Measurements from ENCODE around the gene MAD1L1.
A peak's percentile ranks its signal among the peaks of the same experiment; 100 is the strongest.

Gene MAD1L1

DNA sequence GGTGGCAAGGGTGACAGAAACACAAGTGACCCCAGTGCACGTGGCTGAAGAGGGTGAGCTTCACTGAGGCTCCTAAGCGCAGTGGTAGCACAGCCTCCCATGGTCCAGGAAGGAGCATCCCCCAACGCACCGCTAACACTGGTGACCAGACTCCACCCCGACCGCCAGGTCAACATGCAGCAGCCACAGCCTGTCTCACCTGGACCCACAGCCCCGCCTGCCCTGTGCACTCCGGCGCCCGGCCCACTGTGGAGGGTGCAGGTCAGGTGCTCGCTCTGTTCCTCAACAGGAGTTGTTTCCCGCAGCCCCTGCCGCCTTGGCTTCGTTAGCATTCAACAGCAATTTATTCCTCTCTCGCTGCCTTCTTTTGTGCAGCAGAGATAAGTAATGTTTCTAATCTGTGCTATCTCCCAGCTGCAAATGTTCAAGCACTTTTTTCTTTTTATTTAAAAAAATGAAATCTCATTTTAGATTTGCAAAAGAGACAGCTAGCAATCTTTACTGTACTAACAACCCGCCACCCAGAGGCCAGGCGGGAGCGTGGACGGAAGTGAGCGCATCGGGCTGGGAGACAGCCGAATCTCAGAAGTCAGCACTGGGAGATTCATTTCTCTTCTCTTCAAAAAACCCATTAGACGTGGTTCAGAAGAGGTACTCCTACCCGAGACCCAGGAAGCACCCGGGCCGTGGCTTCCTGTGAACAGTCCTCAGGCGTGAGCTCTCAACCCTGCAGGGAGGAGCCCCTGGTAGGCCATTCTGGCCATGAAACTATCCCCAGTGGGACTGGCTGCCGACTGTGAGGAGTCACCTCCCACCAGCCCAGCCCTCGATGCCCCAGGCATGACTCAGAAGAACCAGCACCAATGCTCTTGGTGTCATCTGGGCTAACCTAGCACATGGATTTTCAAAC lies 133.4 kb downstream of the MAD1L1 start:
- peak in 1 of 2 donors; percentile 8 for DNase-seq

DNA sequence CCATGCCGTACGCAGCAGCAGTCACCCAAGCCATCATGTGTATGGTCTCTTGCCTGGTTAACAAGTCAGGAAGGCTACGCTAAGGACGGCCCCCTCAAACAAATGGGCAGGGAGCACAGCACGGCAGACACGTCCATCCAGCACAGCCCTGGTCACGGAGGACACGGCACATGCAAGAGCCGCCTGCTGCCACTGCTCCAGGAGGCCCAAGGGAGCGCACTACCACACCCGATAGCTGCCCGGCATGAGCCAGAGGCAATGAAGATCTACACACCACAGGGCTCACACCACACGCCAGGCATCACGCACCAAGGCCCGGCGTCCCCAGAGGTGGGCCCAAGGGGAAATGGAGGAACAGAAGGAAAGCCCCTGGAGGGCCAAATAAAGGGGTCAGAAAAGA lies 134.2 kb downstream of the MAD1L1 start:
- no peak for DNase-seq

DNA sequence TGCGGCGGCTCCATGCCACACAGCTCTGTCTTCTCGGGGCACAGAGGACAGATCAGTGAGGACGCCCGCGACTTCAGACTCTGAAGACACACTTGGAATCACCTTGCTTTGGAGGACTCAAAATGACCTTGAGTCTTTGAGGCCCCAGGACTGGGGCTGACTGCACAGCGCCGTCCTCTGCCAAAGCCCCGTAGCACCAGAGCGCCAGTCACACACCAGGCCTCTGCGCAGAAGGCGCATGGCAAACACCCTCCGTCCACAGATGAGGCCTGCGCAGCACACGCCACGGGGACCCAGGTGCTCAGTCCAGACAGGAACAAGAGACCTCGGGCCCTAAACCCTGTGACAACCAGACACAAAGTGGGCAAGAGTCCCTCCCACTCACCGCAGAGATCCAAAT lies 134.7 kb downstream of the MAD1L1 start:
- DNase-seq: no peak

DNA sequence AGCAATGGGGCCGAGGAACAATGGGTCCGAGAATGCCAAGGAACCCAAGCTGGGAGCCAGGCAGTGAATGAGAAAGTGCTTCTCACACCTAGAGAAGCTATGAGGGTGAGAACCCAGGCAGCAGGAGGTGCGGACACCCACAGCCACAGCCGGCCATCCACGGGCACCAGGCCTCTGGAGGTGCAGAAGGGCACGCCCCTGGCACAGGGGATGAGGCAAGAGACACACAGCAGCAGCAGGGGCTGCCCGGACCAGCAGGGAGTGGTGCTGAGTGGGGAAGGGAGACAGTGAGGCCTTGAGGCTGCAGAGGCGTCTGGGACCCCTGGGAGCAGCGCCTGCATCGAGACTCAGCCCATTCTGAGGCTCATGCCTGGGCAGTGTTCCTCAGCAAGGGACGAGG lies 135.3 kb downstream of the MAD1L1 start:
- no peak for DNase-seq

DNA sequence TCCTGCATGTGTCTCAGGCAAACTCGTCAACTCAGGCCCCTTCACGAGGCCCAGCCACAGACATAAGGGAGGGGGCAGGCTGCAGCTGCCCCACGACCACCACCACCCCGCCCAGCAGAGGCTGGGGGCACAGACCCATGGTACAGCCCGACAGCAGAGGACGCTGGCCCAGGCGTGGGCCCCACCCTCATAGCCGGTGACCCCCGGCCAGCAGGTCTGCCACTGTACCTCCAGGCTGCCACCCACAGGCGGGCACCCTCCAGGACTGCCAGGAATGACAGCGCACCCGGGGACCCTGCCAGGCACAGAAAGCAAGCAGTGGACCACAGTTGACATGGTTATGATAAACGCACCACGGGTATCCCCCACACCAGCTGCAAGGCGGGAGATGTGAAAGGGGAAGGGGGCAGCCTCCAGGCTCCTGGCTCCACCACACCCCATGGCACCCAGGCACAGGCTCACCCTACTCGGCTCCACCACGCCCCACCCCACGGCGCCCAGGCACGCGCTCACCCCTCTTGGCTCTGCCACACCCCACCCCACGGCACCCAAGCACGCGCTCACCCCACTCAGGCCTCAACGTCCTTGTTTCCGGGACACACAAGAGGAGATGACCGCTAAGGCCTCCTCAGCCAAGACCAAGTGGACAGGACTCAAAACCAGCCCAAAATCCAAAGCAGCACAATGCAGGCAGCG lies 135.9 kb downstream of the MAD1L1 start:
- DNase-seq: no peak

DNA sequence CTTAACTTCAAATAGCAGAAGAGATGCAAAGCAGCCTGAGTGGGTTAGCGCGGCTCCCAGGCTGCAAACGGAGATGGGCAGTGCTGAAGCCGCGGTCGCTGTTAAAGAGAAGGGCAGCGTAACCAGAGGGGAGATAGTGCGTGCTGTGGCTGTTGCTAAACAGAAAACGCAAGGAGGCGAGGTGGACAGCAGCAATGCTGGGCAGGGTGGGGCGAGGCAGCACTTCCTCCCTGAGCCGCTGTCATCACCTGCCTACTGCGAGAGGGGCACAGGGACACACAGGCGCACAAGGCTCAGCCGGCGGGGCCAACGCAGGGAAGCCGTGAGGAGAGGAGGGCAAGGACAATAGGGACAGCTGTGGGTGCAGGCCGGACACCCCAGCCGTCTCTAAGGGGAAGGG lies 137.3 kb downstream of the MAD1L1 start:
- DNase-seq: no peak

- DNase-seq: no peak
Measured at GRCh38 chr7:2094454-2095045, 138.2 kb downstream of the MAD1L1 start.

DNA sequence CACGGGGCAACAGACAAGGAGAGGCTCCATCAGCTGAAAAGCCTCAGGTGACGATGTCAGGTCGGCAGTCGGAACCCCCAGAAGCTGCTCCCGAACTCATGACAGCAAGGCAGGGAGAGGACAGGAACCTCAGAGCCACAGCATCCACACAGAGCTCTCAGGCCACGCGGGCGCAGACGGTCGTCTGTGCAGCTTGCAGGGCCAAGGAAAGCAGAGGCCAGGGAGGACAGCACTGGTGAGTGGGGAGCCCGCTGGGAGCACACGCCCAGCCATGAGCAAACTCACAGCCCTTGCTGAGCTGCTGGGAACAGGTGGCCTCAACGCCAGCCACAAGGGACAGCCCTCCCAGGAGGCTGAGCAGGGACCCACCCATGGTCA lies 138.9 kb downstream of the MAD1L1 start:
- no peak for DNase-seq

DNA sequence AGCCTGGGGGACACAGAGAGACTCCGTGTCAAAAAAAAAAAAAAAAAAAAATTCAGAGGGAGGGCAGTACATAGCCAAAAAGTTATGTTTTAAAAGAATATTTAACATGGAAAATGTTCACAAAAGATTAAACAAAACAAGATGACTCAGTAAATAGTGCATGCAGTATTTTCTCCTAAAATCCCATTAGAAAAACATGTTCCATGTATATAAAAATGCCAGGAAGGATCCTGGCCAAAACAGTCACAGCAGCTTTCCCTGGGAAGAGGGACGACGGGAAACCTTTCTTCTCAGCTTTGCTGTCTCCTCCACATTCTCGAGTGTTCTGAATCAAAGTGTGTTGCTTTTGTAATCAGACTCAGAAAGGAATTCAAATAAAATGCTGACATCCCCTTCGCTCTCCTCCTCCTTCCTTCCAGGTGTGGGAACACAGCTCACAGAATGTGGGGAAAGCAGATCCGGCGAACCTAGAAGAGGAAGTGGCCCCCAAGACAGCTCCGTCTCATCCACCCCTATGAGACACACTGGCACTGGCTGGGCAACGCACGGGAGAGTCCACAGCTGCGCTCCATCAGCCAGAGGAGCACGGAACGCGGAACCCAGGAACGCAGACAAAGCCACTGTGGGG lies 139.4 kb downstream of the MAD1L1 start:
- DNase-seq: no peak

DNA sequence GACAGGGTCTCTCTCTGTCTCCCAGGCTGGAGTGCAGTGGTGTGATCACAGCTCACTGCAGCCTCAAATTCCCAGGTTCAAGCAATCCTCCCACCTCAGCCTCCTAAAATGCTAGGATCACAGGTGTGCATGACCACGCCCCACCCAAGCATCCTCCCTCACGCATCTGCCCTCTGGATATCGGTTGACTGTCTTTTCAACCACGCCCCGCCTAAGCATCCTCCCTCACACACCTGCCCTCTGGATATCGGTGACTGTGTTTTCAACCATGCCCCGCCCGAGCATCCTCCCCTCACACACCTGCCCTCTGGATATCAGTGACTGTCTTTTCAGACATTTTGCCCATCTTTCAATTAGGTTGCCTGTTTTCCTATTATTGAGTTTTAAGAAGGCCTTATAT lies 140.5 kb downstream of the MAD1L1 start:
- no peak for DNase-seq

GRCh38 chr7:2090526-2091520 lies 141.9 kb downstream of the MAD1L1 start:
- no peak for DNase-seq

DNA sequence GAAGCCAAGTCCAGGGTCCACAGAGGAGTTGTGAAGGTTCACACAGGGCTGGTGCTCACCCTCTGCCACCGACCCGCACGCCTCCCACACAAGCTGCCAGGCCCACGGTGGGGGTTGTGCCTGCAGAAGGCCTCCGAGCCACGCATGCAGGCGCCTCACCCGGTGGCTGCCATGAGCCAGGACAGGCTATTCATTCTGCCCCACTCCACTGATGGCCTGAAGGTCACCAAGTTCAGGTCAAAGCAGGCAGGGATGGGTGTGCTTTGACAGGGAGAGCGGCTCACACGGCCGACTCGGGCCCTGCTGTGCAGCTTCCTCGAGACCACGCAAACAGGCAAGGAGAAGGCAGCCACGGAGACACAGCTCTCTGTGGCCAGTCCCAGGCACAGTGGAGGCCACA lies 143.9 kb downstream of the MAD1L1 start:
- DNase-seq: no peak

DNA sequence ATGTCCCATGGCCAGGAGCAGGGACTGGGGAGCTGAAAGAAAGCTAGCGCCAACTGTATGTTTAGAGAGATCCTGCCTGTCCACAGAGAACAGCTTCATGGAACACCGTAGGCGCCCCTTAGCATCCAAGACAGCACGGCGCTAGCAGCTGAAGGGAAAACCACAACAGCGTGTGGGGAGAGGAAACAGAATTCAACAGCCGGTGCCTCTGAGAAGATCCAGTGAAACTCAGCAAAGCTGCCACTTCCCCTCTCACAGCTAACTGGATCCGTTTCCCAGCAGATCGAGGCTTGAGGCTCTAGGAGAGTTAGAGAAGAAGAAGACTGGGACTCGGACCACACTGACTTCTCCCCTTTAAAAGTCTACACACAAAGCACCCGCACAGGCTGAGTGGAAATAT lies 145.0 kb downstream of the MAD1L1 start:
- DNase-seq: peak in 1 of 2 donors; percentile 76

DNA sequence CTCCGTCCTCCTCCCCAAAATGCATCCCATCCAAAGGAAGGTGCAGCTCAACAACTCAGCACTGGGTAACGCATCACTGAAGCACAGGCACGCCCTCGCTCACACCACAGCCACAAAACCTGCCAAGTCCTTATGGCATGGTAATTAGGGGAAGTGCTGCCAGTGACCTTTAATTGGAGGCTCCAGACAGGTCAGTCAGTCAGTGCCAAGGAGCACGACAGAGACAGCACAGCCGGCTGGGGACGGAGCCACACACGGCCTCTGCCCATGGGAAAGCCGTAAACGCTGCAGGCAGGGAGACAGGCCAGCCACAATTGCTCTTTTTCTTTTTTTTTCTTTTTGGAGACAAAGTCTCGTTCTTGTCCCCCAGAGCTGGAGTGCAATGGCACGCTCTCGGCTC lies 146.5 kb downstream of the MAD1L1 start:
- DNase-seq: no peak

DNA sequence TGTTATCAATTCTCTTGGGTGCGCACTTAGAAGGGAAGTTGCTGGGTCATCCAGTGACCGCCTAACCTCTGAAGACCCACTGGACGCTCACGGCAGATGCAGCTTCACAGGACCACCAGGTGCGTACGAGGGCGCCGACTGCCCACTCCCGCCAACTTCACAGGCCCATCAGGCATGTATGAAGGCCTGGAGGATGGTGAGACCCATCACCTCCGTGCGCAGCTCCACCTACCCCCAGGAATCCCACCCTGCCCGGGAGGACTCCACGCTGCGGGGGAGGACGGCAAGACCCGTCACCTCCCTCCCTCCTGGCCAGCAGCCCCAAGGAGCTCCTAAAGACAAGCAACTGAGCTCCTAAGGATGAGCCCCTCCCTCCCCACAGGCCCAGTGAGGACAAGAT lies 146.9 kb downstream of the MAD1L1 start:
- DNase-seq: no peak

DNA sequence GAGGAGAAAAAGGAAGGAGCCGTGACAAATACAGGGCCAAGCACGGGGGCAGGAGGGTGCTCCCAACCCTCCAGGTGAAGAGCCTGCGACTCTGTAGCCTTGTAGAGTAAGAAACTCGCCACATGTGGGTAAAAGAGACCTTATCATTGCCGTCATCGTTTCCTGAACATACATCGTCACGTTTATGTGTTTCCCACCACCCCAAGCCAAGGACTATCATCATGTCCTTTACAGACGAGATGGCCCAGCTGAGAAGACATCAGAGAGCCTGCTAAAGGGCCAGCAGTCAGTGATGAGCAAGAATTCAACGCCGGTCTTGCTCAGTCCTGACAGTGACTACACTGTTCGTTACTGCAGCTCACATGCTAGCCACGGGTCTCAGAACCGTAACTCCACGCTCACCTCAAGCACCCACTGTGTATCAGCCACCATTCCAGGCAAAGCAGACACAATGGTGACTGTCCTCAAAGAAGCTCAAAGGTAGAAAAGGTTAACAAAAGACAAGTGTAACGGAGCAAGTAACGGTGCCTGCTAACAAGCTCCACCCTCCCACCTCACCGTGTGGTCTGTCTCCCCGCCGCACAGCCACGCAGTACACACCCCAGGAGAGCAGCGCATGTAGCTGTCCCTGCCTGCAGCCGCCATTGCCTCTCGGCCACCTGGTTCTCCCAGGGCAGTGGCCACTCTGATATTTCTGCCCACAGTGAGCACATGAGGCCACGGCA lies 147.8 kb downstream of the MAD1L1 start:
- no peak for DNase-seq

GRCh38 chr7:2084331-2084730 lies 148.4 kb downstream of the MAD1L1 start:
- no peak for DNase-seq

GRCh38 chr7:2083362-2083761 lies 149.4 kb downstream of the MAD1L1 start:
- DNase-seq: no peak

DNA sequence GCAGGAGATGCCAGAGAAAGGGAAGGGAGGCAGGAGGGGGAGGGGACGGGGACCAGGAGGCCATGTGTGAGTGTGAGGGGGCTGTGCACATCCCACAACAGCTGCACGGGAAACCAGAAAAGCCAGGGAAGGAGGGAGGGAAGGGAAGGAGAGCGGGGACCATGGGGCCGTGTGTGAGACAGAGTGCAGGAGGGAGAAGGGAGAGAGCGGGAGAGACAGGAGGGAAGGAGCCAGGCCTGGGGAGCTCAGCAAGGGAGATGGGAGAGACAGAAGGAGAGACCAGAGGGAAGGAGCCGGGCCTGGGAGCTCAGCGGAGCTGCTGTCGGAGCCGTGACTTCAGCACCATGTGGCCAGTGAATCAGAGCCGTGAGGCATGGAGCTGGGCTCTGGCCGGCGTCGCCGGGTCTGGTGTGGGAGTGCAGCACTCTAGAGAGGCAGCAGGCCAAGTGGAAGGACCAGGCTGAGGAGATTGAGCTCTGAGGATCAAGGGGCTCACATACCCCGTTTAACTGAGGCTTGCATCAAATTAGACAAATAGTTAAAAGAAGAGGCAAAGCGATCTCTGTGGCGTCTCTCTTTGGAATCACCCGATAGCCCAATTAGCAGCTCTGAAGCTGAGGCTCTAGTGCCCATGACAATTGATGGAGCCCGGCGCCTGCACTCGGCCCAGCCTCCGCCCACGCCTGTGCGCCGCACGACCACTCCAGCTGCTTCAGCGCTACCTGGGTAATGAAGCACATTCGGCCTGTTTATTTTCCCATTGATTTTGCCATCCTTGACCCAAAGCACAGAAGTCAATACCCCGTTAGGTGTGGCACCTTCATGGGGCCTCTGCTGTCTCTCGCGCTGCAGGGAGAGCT lies 150.4 kb downstream of the MAD1L1 start:
- DNase-seq: no peak

DNA sequence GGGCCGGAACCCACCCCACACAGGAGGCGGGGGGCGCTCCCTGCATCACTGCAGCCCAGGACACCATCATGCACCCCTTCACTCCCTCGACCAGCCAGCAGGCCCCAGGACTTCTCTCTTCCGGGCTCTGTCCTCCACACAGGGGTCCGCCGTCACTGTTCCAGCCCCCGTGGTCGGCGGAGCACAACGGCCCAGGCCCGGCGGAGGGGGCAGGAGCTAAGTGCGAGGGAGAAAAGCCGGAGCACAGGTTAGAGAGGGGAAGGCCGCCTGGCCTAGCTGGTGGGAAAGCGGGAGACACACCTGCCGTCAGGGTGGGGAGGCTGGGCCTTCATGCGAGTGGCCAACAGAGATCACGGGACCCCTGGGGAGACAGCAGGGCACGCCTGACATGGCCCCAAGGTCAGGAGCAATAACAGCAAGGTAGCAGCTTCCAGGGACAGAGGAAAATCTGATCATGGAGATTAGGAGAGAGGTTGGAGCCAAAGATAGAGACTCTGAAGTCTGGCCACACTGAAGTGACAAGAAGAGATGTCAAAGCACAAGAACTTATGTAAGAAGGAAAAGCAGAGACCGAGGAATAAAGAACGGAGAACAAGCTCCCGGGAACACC lies 151.1 kb downstream of the MAD1L1 start:
- DNase-seq: no peak
